ENCODE results near the gene IL4R.

DNA sequence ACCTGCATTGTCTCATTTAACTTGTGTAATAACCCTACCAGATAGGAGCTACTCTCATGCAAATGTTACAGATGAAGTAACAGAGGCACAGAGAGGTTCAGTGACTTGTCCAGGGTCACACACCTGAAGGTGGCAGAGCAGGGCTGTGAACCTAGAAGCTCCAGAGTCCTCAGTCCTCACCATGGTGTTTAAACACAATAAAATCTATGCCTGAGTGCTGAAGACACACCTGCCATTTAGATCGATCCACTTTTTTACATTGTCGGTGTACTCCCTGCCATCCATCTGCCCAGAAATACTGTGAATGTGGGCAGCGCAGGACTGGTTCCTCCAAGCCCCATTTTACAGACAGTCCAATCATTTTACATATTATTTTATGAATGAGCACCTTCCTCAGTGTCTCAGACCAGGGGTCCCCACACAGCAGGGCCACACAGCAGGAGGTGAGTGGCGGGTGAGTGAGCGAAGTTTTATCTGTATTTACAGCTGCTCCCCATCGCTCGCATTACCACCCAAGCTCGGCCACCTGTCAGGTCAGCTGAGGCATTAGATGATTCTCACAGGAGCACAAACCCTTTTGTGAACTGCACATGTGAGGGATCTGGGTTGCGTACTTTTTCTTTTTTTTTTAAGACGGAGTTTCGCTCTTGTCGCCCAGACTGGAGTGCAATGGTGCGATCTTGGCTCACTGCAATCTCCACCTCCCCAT, 5.6 kb downstream of the IL4R start:
- TF ChIP-seq, protein P1, sequence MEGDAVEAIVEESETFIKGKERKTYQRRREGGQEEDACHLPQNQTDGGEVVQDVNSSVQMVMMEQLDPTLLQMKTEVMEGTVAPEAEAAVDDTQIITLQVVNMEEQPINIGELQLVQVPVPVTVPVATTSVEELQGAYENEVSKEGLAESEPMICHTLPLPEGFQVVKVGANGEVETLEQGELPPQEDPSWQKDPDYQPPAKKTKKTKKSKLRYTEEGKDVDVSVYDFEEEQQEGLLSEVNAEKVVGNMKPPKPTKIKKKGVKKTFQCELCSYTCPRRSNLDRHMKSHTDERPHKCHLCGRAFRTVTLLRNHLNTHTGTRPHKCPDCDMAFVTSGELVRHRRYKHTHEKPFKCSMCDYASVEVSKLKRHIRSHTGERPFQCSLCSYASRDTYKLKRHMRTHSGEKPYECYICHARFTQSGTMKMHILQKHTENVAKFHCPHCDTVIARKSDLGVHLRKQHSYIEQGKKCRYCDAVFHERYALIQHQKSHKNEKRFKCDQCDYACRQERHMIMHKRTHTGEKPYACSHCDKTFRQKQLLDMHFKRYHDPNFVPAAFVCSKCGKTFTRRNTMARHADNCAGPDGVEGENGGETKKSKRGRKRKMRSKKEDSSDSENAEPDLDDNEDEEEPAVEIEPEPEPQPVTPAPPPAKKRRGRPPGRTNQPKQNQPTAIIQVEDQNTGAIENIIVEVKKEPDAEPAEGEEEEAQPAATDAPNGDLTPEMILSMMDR (conservative IDR thresholded peaks at IDR 0.05; ENCODE audit: low read depth, low read length): no peak
- TF ChIP-seq EZH2phosphoT487 (IDR thresholded peaks at IDR 0.05; ENCODE audit: borderline replicate concordance, low read length): no peak
- TF ChIP-seq EZH2 (IDR thresholded peaks at IDR 0.05; ENCODE audit: low read length, unreplicated experiment): no peak

Data from PC-3 (cell line).